NCI-H2029 treated with DMSO at 0.1 percent for 48 hours (cell line): ENCODE data around the gene SORL1.

Experiments used
- DNase-seq: peaks from one replicate; lab custom pipeline; 2025; lab: John Stamatoyannopoulos, UW

The SORL1 gene

DNA sequence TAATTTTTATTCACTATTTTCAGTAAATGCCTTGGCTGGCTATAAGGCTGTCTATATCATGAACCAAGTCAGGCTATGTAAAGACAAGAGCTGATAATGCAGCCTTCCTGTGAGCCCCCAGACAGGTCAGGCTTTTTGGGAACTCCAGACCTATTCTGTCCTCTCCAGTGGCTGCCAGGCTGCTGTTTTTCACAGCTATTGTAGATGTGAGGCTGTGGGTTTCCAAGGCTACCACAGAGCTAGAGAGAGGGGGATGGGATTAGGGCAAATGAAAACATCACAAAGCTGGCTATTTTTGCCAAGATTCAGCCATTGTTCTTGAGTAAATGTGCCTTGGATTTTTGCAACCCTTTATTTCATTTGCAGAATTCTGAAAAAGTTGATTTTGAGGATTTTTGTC is 56.3 kb downstream of the SORL1 start:
- no peak for DNase-seq

DNA sequence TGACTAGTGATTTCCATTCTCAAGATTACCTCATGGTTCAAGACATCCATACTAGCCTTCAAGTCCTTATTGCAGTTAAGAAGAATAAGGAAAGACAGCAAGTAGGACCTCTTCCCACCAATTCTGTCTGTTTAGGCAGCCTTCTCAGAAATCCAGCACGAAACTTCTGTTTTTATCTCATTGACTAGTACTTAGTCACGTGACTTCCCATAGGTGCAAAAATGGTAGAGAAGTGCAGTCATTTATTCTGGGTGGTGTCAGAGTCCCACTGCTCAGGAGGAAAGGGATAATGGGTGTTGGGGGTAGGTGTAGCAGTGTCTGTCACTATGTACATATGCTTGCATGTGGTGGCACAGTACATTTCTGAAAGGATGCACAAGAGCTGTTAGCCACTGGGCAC is 58.3 kb downstream of the SORL1 start:
- DNase-seq: no peak

DNA sequence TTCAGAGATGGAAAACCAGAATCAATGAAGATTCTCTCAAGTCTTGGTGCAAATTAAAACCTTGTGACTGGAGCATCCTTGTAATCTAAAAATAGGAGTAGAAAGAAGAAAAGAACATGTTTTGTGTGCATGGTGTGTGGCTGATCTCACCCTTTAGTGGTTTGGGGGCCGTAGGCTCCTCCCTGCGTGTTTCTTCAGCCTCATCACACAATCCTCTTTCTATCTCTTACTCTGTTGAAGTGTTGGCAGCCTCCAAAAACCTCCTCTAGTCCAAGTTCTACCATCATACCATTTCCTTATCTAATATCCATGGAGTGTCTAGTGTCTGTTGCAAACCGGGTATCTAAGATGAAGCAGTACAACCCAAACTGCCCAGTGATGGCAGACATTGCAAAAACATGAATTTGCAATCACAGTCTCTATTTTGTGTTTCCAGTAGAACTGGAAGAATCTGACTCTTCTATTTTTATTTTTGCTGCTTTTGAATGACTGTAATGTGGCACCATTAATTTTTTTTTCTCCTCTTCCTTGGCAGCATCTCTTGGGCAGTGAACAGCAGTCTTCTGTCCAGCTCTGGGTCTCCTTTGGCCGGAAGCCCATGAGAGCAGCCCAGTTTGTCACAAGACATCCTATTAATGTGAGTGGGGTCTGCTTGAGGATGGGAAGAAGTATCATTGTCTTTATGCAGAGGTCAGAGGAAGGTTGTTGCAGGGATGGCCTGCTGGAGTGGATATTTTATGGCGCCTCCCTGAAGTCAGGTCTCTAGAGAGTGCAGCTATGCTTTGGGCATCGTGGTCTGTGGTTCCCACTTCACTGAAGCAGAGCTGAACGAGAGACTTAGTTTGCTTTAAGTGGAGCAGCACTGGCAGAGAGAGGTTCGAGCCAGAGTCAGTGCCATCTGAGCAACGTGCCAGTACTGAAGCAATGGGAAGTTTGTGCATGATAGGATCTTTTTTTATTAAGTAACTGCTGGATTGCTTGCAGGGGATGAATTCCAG is 60.7 kb downstream of the SORL1 start:
- DNase-seq: no peak

DNA sequence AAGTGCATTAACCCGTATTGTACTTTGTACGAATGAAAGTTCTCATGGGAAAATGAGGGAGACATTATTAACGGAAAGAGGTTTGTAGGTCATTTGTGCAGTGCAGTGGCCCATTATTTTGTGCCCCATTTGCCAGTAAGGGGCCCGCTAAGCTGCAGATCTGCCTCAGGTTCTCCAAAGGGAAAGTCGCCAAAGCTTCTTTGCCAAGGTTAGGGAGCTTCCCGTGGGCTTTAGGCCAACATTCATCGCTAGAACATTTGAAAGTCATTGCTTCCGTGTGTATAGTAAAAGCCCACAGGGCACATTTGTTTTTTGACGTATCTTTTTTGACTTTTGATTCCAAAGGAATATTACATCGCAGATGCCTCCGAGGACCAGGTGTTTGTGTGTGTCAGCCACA is 61.7 kb downstream of the SORL1 start:
- peak; percentile 11 for DNase-seq

DNA sequence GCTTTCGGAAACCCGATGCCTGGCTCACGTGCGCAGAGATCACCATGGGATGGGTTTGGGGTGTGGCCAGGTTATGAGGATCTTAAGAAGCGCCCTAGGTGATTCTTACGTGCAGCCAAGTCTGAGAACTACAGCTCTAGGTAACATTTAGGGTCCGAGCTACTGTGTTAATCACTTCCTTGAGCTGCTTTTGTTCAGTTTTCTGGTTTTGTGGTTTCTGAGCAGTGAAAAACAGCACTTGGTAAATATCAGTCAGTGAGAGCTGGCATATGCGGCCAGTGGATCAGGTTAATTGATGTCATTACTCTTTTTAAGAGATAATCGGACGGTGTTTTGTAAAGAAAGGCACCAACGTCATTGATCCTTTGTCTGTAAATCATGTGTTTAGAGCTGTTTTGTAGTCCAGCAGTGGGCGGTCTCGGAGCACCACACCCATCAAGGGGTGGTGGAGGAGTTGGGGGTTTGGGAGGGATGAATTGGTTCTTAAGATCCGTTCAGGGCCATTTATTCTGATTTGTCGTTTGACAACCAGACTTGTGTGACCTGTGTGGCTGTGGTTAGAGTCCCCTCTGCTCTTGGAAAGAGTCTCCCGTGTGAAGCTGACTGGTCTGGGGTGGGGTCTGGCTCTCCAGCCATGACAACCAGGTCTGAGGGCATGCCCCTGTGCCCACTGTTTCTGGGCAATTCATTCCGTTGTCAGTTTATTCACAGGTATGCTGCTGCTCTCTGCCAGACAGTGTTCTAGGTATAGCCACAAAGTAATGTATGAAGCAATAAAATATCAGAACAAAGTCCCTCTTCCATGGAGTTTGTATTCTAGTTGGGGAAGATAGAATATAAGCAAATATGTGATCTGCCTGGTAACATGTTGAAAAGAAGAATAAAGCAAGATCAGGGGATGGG is 62.6 kb downstream of the SORL1 start:
- DNase-seq: peak; percentile 87

DNA sequence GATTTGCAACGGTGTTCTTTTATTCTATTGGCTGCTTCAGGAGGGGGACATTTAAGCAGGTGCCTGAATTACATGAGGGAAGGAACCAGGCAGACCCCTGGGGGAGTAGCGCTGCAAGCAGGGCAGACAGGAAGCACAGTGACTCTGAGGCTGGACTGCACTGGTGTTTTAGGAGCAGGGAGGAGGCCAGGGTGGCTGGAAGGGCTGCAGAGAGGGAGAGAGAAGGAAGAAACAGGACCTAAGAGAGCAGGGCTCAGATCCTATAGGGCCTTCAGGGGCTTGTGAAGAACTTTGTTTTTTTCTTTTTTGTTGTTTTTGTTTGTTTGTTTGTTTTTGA is 63.2 kb downstream of the SORL1 start:
- no peak for DNase-seq

DNA sequence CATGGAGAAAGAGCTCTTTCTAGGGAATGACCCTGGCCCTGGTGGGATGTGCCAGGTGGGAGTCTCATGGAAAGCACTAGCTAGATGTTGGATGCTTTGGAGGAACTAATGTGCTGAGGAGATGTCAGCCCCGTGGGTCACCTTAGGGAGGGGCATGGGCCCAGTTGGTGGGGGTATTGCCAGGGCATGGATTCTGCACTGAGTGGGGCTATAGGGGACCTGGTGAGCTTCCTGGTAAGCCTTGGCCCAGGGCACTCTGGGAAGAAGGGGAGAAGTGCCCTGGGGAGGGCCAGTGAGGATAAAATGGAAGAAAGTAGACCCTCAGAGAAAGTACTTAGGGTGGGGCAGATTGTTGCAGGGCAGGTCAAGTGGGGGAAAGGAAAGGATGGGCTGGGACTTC is 65.9 kb downstream of the SORL1 start:
- no peak for DNase-seq

DNA sequence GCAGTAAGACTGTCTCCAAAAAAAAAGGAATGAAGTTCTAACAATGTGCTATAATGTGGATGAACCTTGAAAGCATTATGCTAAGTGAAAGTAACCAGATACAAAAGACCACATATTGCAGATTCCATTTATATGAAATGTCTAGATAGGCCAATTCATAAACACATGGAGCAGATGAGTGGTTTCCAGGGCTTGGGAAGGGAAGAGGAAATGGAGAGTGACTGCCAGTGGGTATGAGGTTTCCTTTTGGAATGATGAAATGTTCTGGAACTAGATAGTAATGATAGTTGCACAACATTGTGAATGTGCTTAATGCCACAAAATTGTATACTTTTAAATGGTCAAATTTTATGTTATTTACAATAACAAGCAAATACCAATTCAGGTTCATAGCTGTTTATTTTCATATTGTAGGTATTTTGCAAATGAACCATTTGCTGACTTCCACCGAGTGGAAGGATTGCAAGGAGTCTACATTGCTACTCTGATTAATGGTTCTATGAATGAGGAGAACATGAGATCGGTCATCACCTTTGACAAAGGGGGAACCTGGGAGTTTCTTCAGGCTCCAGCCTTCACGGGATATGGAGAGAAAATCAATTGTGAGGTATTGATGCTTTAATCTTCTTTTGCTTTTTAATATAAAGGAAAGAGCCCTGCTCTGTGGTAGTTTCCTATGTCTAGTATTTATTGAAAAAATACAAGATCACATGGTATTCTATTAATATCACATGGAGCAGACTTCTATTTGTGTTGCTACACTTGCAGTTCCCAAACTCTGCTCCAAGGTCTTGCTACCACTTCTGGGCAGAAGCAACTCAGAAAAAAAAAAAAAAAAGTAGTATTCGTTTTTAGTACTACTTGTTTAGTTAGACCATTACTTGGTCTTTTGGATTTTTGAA is 68.4 kb downstream of the SORL1 start:
- no peak for DNase-seq

DNA sequence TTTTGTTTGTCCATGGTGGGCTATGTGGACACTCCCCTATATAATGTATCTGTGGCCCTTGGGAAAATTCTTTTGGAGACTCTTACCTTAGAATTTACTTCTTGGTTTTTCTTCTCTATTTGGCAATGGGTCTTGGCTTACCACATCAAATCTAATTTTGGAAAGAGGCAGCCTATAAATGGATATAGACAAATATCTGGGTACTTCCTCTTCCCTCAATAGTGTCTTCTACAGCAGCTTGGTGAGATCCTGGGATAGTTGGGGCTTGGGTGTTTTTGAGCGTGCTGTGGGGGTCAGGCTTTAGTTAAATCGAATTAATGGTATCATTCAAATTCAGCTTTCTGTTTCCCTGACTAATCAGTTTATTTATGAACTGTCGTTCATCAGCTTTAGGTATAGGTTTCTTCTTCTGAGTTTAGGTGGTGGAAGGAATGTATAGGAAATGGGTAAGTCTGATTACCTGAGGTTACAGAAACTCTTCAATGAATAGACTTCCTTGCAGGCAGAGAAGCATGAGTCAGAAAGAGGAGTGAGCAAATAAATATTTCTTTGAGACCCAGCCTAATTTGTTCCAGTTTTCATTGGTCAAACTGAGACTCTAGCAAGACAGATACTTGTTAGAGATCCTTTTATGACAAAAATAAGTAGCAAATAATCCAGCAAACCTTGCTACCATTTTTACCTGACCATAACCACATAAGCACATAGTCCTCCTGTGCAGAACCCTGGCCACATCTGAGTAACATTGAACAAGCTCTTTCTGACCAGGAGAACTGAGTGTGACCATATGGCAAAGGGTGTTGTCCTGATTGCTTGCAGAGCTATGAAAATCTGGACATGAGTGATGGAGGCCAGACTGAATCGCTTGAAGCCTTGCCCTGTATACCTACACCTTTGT is 69.3 kb downstream of the SORL1 start:
- no peak for DNase-seq

DNA sequence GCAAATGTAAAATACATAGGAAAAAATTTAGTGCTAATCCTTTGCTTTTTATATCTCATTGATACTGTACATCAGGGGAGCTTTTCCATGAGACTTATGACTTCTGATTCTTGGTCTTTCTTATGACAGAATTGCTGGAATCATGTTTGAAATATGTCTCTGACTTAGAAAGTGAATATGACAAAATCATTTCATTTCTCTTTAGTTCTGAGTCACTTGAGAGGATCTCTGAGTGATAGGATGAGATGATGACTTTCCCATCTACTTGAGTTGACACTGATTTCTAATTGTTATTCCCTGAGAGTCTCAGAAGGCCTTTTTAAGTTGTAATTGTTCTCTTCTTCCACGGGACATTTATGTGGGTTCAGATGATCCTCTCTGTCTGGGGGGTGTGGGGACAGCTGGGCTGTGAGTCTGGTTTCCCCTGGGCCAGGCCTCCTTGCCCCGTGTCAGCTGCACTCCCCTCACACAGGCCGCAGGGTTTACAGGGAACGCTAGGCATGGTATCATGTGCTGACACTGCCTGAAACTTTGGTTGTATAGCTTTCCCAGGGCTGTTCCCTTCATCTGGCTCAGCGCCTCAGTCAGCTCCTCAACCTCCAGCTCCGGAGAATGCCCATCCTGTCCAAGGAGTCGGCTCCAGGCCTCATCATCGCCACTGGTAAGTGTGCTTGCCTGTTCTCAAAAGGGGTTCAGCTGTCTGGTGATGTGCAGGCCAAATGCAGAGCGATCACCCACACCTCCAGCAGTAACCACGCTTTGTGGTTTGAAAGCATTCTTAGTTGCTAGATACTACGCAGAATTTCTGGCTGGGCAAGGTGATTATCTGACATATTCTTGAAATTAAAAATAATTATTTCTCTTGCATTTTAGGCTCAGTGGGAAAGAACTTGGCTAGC is 70.2 kb downstream of the SORL1 start:
- DNase-seq: no peak

DNA sequence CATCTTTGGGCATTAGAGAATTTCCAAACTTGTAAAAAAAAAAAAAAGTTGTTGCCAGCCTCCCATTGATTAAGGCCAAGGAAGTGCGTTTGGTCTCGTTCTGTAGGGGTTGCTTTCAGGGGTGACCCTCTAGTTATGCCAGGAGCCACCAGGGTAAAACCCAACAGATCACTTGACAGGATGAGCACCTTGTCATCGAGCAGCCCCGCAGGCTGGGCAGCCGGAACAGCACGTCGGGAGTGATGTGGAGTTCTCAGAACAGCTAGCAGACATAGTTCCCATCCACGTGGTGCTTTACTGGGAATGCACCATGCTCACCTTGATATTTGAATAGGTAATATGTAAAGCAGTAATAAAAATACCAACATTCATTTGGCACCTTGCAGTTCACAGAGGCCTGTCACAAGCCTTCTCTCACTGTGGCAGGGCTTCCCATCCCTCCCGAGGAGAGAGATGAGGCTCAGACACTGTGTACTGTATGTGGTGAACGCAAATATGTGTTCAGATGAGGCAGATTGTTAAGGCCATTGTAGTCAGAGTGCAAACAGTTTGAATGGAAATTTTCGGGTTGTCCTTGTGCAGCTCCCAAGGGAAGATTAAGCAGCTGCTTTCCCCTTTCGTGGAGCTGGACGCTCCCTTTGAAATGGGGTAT is 71.6 kb downstream of the SORL1 start:
- no peak for DNase-seq

DNA sequence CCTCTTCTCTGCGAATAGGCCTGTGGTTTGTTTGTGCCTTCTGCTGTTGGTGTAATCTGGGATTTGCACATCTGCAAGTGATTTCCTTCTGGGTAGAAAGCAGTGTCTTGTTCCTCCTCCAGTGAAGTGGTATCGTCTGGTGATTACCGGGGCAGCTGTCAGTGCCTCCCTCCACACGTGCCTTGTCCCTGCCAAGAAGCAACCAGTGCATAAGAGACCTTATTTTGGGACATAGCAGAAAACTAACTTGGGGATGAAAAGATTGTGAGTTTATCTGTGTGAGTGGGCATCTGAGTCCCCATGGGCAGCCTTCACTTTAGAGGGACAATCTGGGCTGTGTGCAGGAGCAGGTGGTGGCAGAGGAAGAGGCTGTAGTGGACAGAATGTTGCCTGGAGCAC is 72.1 kb downstream of the SORL1 start:
- DNase-seq: peak; percentile 81

DNA sequence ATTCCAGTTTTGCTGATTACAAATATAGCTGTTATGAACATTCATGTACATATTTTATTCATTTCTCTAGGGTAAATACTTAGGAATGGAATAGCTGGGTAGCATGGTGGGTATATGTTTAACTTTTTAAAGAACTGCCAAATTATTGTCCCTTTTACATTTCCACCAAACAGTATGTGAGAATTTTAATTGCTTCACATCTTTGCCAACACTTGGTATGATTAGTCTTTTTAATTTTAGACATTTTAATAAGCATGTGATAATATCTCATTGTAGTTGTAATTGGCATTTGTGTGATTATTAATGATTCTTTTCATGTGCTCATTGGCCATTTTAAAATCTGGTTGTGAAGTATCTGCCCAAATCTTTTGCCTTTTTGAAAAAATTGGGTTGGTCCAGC is 73.3 kb downstream of the SORL1 start:
- DNase-seq: no peak

DNA sequence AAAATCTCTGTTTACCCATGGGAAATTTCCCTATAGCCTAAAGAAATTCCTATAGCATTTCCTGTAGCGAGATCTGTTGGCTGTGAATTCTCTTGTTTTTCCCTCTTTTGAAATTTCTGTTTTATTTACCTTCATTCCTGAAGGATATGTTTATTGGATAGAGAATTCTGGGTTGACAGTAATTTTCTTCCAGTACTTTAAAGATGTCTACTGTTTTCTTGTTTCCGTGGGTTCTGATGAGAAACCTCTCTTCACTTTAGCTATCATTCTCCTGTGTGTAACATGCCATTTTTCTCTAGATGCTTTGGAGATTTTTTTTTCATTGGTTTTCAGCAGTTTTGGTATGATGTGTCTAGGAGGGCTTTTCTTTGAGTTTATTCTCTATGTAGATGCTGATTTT is 78.1 kb downstream of the SORL1 start:
- DNase-seq: no peak

DNA sequence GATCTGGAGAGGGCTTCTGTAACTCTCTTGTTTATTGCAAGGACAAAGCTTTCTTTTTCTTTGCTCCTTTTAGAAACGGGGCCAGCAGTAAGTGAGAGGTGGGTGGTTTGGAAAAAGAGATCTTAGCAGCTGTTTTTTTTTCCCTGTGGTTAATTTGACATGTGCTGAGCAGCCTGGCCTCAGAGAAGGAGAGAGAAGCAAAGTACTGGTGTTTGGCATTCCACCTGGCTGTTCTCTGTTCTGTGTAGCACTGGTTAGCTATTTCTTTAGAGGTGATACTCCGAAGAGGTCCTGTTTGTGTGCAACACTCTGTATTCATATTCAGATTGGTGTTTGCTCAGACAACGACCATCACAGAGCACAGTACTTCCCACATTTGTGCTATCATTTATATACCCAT is 81.5 kb downstream of the SORL1 start:
- no peak for DNase-seq

DNA sequence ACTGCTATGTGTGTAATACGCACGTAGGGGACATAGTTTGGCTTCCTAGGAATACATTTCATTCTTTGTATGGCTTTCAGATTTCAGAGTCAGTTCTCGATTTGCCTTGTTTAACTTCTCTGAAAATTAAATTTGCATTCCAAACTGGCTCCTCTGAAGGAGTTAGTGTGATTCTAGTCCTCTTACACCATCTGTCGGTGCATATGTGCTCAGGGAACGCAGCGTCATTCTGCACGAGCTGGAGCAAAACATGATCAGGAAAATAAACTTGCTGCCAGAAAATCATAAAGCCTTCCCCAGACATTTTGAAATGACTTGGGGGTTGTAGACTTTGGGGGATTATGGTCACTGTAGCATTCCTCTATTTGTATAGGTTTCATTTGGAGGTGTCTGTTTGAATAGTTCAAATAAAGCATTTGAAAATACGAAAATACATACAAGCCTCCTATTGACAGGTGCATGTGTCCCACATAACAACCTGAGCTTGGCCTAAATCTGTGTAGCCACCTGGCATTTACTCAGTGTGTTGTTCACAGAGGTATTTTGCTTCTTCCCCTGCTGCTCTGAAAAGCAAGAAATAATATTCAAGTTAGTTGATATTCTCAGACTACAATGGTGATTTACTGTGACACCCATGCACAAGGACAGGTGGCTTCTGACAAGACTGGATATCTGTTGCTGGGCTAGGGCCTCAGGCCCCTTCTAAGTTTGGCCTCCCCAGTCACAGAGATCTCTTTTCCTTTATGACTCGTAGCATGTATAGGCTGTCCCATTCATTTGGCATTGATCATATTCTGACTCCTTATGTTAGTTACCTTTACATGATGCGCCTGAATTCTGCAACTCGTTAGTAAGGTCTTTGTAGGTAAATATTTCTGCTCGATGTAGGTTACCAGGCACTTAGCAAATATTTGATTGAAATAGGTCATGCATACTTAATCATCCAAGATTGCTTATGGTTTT is 82.3 kb downstream of the SORL1 start:
- DNase-seq: peak; percentile 48

DNA sequence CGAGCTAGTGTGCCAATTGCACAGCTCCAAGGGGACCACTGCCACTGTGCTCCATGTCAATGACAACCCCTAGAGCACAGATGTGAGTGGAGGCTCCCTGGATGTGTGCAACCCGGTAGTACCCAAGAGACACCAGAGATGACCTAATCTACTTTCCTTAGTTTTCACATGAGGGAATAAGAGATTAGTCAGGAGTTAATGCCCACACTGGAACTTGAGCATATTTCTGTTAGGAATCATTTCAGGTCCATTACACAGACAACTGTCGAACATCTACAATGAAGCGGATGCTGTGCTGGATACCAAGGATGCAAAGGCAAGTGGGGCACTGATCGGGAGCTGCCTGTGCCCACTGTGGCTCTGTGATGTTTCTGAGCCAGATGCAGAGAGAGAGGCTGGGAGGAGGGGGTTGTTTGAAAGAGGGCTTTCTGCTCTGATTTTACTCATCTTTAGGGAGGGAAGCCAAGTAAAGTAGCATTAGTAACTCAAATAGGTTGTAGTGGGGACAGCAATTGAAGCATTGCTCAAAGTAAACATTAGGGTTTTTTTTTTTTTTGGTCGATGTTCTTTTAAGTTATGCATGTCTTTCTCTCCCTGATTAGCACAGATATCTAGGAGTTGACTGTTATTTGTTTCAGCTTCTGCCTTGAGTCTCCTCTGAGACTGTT is 83.1 kb downstream of the SORL1 start:
- no peak for DNase-seq

DNA sequence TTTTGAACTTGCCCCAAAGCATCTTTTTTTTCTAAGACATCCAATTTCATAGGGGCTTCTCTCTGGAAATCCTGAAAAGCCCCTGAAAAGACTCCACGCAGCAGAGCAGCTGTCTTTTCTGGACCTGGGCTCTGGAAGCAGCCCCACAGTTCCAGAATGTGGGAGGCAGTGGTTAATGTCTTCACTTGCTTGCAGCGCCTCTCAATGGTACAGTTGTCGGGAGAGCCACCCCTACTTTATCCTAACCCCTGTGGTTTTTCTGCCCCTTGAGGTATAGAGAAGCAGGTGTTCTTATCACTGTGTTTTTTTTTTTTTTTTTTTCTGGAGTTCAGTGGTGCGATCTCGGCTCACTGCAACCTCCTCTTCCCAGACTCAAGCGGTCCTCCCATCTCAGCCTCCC is 84.0 kb downstream of the SORL1 start:
- DNase-seq: no peak
